VCaP (cell line): ENCODE results near the gene DLST.

Source experiments
- H3K27ac ChIP-seq: fragments of 450-650 bp; 2 replicates; pipeline ENCODE4 v1.5.1; 2017
- CTCF ChIP-seq: fragments of 450-650 bp; conservative IDR thresholded peaks from 2 replicates; pipeline ENCODE4 v1.5.1; 2017; ENCODE audit warnings: mild to moderate bottlenecking, moderate library complexity

Gene DLST

GRCh38 chr14:74875204-74875603 is 6.5 kb upstream of the DLST start:
- H3K27ac ChIP-seq: no peak overlapping the region
- no peak for TF ChIP-seq CTCF

- H3K27ac ChIP-seq: no peak within 1 kb of the TSS
- no peak for TF ChIP-seq CTCF
These were observed 5.5 kb upstream of the DLST start, which contains the start of gene PROX2 for GRCh38 chr14:74875941-74876913. Gene PROX2 (minus strand): TSS chr14:74876145. CDS start chr14:74863834, 12,311 bp downstream.

- no peak overlapping the region for H3K27ac ChIP-seq
- no peak for TF ChIP-seq CTCF
These were observed 2.1 kb upstream of the DLST start for GRCh38 chr14:74879427-74880182.

GRCh38 chr14:74882103-74882920 is 596 bp downstream of the DLST start:
- TF ChIP-seq CTCF: no peak
- peak overlapping the region; percentile 88 for H3K27ac ChIP-seq

- H3K27ac ChIP-seq: no peak overlapping the region
- TF ChIP-seq CTCF: no peak
These were observed 4.3 kb downstream of the DLST start for GRCh38 chr14:74886001-74886400.

GRCh38 chr14:74888164-74889158 is 6.7 kb downstream of the DLST start:
- no peak for TF ChIP-seq CTCF

More at GRCh38 chr14:74888164-74889158, 6.7 kb downstream of the DLST start:
- H3K27ac ChIP-seq: 0 out of 2 replicates have a peak overlapping the region, but pooled peaks have one; percentile 0
